ENCODE results near the gene MCC.
A peak's percentile ranks its signal among the peaks of the same experiment; 100 is the strongest.

MCC gene

DNA sequence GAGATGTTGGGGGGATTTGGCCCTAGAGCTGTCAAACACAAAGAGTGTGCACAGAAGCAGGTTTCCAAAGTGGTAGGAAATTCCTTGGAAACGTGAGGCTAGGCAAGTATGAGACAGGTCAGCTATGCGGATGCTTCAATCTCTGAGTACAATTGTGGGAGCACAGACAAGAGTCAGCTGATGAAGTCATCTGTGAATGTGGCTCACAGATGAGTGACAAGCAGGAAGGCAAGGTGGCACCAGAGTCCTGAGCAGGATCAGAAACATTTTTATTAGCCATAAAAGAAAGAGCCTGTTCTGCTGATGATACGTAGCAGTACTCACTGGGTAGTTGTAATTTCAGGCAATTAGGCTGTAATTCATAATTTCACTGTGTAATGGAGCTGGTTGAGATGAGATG is 394.7 kb downstream of the MCC start:
- H3K4me3 ChIP-seq (ENCODE audit: low read depth, low read length): no peak overlapping the region
- no peak for DNase-seq
- no peaks in the 10 kb centered on the region for H3K9me3 ChIP-seq (ENCODE audit: severe bottlenecking)
- H3K27ac ChIP-seq: no peak overlapping the region
- no peaks in the 10 kb centered on the region for H3K27me3 ChIP-seq (ENCODE audit: insufficient read depth, low read depth, severe bottlenecking)
- TF ChIP-seq, protein P1, sequence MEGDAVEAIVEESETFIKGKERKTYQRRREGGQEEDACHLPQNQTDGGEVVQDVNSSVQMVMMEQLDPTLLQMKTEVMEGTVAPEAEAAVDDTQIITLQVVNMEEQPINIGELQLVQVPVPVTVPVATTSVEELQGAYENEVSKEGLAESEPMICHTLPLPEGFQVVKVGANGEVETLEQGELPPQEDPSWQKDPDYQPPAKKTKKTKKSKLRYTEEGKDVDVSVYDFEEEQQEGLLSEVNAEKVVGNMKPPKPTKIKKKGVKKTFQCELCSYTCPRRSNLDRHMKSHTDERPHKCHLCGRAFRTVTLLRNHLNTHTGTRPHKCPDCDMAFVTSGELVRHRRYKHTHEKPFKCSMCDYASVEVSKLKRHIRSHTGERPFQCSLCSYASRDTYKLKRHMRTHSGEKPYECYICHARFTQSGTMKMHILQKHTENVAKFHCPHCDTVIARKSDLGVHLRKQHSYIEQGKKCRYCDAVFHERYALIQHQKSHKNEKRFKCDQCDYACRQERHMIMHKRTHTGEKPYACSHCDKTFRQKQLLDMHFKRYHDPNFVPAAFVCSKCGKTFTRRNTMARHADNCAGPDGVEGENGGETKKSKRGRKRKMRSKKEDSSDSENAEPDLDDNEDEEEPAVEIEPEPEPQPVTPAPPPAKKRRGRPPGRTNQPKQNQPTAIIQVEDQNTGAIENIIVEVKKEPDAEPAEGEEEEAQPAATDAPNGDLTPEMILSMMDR (IDR thresholded peaks at IDR 0.05; ENCODE audit: low read depth, low read length): no peak
- H3K36me3 ChIP-seq: peaks cover 100% of the 10 kb centered on the region

DNA sequence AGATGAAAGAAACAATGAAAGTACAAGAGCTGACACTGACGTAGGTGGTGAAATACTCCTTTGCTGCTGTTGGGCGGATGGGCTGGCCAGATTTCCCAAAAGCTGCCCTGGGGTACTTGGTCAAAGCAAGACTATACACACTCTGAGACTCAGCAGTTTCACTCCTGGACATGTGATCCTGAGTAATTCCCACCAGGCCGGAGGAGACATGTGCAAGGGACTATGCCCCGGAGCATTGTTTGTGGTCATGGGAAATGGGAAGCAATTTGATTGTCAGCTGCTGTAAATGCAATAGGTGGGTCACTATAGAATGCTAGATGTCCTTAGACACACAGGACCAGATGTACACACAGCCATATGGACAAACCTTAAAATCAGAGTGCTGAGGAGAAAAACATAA is 395.6 kb downstream of the MCC start:
- DNase-seq: no peak
- TF ChIP-seq, protein P1 (IDR thresholded peaks at IDR 0.05; ENCODE audit: low read depth, low read length): no peak

DNA sequence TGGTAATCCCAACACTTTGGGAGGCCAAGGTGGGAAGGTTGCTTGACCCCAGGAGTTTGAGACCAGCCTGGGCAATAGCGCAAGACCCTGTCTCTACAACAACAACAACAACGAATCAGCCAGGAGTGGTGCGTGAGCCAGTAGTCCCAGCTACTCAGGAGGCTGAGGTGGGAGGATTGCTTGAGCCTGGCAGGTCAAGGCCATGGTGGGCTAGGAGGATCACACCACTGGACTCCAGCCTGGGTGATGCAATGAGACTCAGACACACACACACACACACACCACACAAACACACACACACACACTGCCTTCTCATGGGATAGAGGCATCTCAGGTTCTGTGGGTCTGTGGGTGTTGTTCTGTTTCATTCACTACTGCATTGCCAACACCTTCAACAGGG is 396.6 kb downstream of the MCC start:
- Histone ChIP-seq H3K4me3 (ENCODE audit: low read depth, low read length) (no peak overlapping the region), H3K9me3 (ENCODE audit: severe bottlenecking) (no peaks in the 10 kb centered on the region), H3K27ac (peak overlapping the region; percentile 27; the same call in 1 of the 2 replicates), H3K27me3 (ENCODE audit: insufficient read depth, low read depth, severe bottlenecking) (no peaks in the 10 kb centered on the region), H3K36me3 (peaks cover 100% of the 10 kb centered on the region)
- TF ChIP-seq, protein P1 (IDR thresholded peaks at IDR 0.05; ENCODE audit: low read depth, low read length): no peak
- no peak for DNase-seq

More for the DNA sequence above, 395.6 kb downstream of the MCC start:
- Histone ChIP-seq H3K9me3 (ENCODE audit: severe bottlenecking) (no peaks in the 10 kb centered on the region), H3K4me3 (ENCODE audit: low read depth, low read length) (no peak overlapping the region), H3K27ac (no peak overlapping the region), H3K36me3 (peaks cover 100% of the 10 kb centered on the region), H3K27me3 (ENCODE audit: insufficient read depth, low read depth, severe bottlenecking) (no peaks in the 10 kb centered on the region)

DNA sequence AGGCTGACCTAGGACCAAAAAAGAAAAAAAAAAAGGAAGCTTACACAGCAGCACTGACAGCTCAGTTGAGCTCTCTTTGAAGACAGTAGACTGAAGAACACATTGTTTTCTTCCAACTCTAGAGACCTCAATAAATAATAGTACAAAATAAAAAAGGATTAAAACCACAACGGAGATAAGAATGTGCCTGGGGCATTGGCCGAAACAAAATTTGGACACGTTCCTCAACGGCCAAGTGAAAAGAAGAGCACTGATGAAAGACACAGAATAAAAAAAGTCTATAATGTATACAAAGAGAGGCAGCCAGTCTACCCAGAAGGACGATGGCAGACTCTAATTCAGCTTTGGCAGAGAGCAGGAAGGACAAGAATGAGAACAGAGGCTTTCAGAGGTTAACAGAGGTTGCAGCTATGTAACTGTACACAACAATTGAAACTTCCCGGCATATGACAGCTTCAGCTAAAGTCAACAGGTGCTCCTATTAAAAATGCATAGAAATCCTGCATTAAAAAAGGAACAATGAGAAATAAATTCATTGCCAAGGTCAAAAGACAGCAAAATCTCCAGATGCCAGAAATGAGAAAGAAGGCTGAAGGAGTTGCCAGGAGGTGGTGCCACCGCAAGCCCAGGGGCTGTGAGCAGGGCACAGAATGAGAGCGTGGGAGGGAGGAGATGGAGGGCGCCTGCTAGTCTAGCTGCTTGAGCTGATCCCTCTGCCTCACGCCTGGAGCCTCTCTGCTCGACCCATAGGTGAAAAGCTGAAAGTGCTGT is 397.7 kb downstream of the MCC start:
- H3K4me3 ChIP-seq (ENCODE audit: low read depth, low read length): no peak overlapping the region
- no peak for DNase-seq
- H3K9me3 ChIP-seq (ENCODE audit: severe bottlenecking): no peaks in the 10 kb centered on the region
- no peaks in the 10 kb centered on the region for H3K27me3 ChIP-seq (ENCODE audit: insufficient read depth, low read depth, severe bottlenecking)
- TF ChIP-seq, protein P1 (IDR thresholded peaks at IDR 0.05; ENCODE audit: low read depth, low read length): no peak
- no peak overlapping the region for H3K27ac ChIP-seq
- H3K36me3 ChIP-seq: peaks cover 100% of the 10 kb centered on the region

DNA sequence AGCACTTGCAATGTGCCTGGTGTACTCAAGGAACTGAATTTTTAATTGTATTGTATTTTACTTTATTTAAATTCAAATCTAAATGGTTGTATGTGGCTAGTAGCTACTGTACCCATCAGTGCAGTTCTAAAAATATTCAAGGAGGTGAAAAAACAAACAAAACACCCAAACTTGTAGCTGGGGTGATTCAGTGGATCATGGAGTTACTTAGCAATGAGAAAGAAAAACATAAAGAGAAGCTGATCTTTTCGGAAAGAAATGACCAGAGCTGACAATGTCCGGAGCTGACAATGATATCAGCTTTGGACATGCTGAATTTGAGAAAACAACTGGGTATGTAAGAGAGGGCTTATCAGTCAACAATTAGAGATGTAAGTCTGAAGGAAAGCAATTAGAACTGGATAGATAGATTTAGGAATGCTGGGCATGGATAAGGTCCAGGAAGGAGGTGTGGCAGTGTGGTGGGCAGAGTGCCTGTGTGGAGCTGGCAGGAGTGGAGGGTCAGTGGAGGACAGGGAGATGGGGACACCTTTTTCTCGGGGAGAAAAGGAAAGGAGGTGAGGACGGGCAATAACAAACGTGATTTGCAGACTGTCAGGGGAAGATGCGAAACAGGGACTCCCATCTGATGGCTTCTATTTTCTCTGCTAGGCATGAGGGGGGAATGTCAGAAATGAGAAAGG is 398.5 kb downstream of the MCC start:
- no peaks in the 10 kb centered on the region for H3K27me3 ChIP-seq (ENCODE audit: insufficient read depth, low read depth, severe bottlenecking)
- DNase-seq: no peak
- TF ChIP-seq, protein P1 (IDR thresholded peaks at IDR 0.05; ENCODE audit: low read depth, low read length): no peak
- no peak overlapping the region for H3K4me3 ChIP-seq (ENCODE audit: low read depth, low read length)
- no peak overlapping the region for H3K27ac ChIP-seq
- no peaks in the 10 kb centered on the region for H3K9me3 ChIP-seq (ENCODE audit: severe bottlenecking)
- peaks cover 100% of the 10 kb centered on the region for H3K36me3 ChIP-seq
